ENCODE data around the gene FCRL2.

FCRL2 gene

DNA sequence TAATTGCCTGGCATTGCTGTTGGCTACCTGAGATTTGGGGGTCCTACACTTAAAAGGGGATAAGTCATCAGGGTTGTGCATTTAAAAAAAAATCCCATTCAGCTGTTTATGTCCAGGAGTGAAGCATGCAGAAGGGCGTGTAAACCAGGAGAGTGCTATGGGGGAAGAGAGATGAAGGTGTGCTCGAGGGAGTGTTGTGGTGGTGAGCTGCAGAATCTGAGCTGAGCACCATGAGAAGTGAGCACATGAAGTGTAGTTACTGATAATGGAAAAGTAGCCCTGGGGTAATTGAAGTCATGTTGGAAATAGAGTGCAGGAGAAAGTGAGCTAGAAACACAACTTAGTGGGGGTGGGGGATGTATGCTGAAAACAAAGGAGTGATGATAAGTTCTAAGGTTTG is 42.3 kb upstream of the FCRL2 start:
- no peak overlapping the region for H3K9ac ChIP-seq (ENCODE audit: low read depth, low read length, poor library complexity, severe bottlenecking)
- H3F3A ChIP-seq (ENCODE audit: low read depth): no peaks in the 10 kb centered on the region
- no peaks in the 10 kb centered on the region for H3K79me2 ChIP-seq (ENCODE audit: insufficient read depth, low read length)
- no peaks in the 10 kb centered on the region for H4K20me1 ChIP-seq (ENCODE audit: insufficient read depth, low read length, poor library complexity, severe bottlenecking)
- no peaks in the 10 kb centered on the region for H3K27me3 ChIP-seq (ENCODE audit: insufficient read depth, low read length, poor library complexity, severe bottlenecking)
- no peaks in the 10 kb centered on the region for H3K4me1 ChIP-seq (ENCODE audit: insufficient read depth, low read length, poor library complexity, severe bottlenecking)
- H3K9me2 ChIP-seq (replicated peaks; ENCODE audit: low read depth, low read length): no peaks in the 10 kb centered on the region
- H3K9me3 ChIP-seq (ENCODE audit: insufficient read depth, low read depth, low read length): no peaks in the 10 kb centered on the region
- H3K4me2 ChIP-seq (ENCODE audit: low read depth, low read length, poor library complexity, severe bottlenecking): no peak overlapping the region
- TF ChIP-seq EZH2phosphoT487 (IDR thresholded peaks at IDR 0.05; ENCODE audit: borderline replicate concordance): no peak
- TF ChIP-seq, protein P1, sequence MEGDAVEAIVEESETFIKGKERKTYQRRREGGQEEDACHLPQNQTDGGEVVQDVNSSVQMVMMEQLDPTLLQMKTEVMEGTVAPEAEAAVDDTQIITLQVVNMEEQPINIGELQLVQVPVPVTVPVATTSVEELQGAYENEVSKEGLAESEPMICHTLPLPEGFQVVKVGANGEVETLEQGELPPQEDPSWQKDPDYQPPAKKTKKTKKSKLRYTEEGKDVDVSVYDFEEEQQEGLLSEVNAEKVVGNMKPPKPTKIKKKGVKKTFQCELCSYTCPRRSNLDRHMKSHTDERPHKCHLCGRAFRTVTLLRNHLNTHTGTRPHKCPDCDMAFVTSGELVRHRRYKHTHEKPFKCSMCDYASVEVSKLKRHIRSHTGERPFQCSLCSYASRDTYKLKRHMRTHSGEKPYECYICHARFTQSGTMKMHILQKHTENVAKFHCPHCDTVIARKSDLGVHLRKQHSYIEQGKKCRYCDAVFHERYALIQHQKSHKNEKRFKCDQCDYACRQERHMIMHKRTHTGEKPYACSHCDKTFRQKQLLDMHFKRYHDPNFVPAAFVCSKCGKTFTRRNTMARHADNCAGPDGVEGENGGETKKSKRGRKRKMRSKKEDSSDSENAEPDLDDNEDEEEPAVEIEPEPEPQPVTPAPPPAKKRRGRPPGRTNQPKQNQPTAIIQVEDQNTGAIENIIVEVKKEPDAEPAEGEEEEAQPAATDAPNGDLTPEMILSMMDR (conservative IDR thresholded peaks at IDR 0.05; ENCODE audit: low read length): no peak
- no peak overlapping the region for H3K4me3 ChIP-seq (ENCODE audit: low read length, poor library complexity, severe bottlenecking)
- no peak overlapping the region for H2AFZ ChIP-seq (ENCODE audit: low read length)
- H3K36me3 ChIP-seq (ENCODE audit: insufficient read depth, low read length): no peaks in the 10 kb centered on the region

DNA sequence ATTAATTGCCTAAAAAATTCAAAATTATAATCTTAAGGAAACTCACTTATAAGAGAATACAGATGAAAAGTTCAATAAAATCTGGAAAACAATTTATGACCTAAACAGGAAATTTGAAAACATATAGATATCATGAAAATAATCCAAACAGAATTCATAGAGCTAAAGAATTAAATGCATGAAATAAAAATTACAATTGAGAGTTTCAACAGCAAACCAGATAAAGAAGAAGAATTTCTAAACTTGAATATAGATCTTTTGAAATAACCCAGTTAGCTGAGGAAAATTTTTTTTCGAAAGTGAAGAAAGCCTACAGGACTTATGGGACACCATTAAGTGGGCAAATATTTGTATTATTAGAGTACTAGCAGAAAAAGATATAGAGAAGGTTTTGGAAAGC is 36.3 kb upstream of the FCRL2 start:
- H3K27me3 ChIP-seq (ENCODE audit: insufficient read depth, low read length, poor library complexity, severe bottlenecking): no peaks in the 10 kb centered on the region
- H3F3A ChIP-seq (ENCODE audit: low read depth): no peaks in the 10 kb centered on the region
- no peak overlapping the region for H3K4me3 ChIP-seq (ENCODE audit: low read length, poor library complexity, severe bottlenecking)
- TF ChIP-seq, protein P1 (conservative IDR thresholded peaks at IDR 0.05; ENCODE audit: low read length): no peak
- H3K4me1 ChIP-seq (ENCODE audit: insufficient read depth, low read length, poor library complexity, severe bottlenecking): no peaks in the 10 kb centered on the region
- H3K36me3 ChIP-seq (ENCODE audit: insufficient read depth, low read length): no peaks in the 10 kb centered on the region
- H2AFZ ChIP-seq (ENCODE audit: low read length): no peak overlapping the region
- no peak overlapping the region for H3K9ac ChIP-seq (ENCODE audit: low read depth, low read length, poor library complexity, severe bottlenecking)
- no peak overlapping the region for H3K4me2 ChIP-seq (ENCODE audit: low read depth, low read length, poor library complexity, severe bottlenecking)
- no peaks in the 10 kb centered on the region for H3K79me2 ChIP-seq (ENCODE audit: insufficient read depth, low read length)
- H3K9me3 ChIP-seq (ENCODE audit: insufficient read depth, low read depth, low read length): peaks cover 15% of the 10 kb centered on the region
- no peaks in the 10 kb centered on the region for H3K9me2 ChIP-seq (replicated peaks; ENCODE audit: low read depth, low read length)
- H4K20me1 ChIP-seq (ENCODE audit: insufficient read depth, low read length, poor library complexity, severe bottlenecking): no peaks in the 10 kb centered on the region

DNA sequence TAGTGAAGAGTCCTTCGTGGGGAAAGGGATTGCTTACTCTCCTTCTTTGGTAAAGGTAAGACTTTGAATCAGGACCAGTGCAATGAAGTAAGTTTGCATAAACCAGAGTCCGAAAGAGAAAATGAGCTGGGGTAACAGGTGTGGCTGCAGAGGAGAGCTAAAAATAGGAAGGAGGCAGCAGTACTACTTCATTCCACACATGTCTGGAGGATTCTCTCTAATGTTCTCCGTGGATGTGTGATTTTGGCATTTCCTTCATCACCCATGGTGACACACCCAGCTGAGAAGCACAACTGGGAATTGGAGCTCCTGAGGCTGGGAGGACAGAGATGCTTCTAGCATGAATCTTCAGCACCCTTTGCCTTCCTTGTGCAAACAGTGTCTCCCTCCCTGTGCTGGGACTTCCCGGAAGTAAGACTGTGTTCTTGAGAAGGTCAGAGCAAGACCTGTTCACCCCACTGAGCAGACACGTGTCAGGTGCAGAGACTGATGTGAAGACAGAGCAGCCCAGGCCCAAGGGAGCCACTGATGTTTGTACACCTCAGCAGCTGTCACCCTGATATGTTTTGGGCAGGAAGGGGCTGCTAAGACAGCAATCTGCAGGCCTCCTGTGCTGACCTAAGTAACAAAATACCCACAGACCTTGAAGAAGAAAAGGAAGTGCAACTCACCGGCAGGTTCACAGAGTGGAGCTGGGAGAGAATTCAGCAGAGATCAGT is 29.7 kb upstream of the FCRL2 start:
- Histone ChIP-seq H3K4me3 (ENCODE audit: low read length, poor library complexity, severe bottlenecking) (no peak overlapping the region), H3K4me1 (ENCODE audit: insufficient read depth, low read length, poor library complexity, severe bottlenecking) (no peaks in the 10 kb centered on the region)

More for the DNA sequence above, 29.7 kb upstream of the FCRL2 start:
- H2AFZ ChIP-seq (ENCODE audit: low read length): peak overlapping the region; percentile 6; the same call in 1 of the 2 replicates
- H3K79me2 ChIP-seq (ENCODE audit: insufficient read depth, low read length): no peaks in the 10 kb centered on the region
- no peak for TF ChIP-seq EZH2phosphoT487 (IDR thresholded peaks at IDR 0.05; ENCODE audit: borderline replicate concordance)
- TF ChIP-seq, protein P1 (conservative IDR thresholded peaks at IDR 0.05; ENCODE audit: low read length): no peak
- no peaks in the 10 kb centered on the region for H4K20me1 ChIP-seq (ENCODE audit: insufficient read depth, low read length, poor library complexity, severe bottlenecking)
- H3K36me3 ChIP-seq (ENCODE audit: insufficient read depth, low read length): no peaks in the 10 kb centered on the region
- no peak overlapping the region for H3K9ac ChIP-seq (ENCODE audit: low read depth, low read length, poor library complexity, severe bottlenecking)
- no peaks in the 10 kb centered on the region for H3K9me2 ChIP-seq (replicated peaks; ENCODE audit: low read depth, low read length)
- no peak overlapping the region for H3K4me2 ChIP-seq (ENCODE audit: low read depth, low read length, poor library complexity, severe bottlenecking)
- H3F3A ChIP-seq (ENCODE audit: low read depth): no peaks in the 10 kb centered on the region
- H3K9me3 ChIP-seq (ENCODE audit: insufficient read depth, low read depth, low read length): no peaks in the 10 kb centered on the region
- no peaks in the 10 kb centered on the region for H3K27me3 ChIP-seq (ENCODE audit: insufficient read depth, low read length, poor library complexity, severe bottlenecking)

Data from Loucy (cell line).